Heart left ventricle (tissue), 13 donors: ENCODE results near the gene ZNF275.

Experiments used
- POLR2A ChIP-seq, 2 donors: fragments of 450-650 bp; IDR thresholded peaks; one replicate each; pipeline ENCODE4 v1.6.1; 2017; ENCODE audit warnings: antibody characterized with exemption in 2 of 2, mild to moderate bottlenecking in 2 of 2, moderate library complexity in 2 of 2
- TF ChIP-seq, protein P1 (sequence below), 12 donors: fragments of 200-600 bp; sonication (generic) in 4 of 12; IDR thresholded peaks; one replicate each; pipeline versions ENCODE4 v1.5.0 to v1.8.0; 2018 to 2022; ENCODE audit warnings: antibody characterized with exemption in 12 of 12, mild to moderate bottlenecking in 5 of 12
- donor health status: ischemic (EF 13 %, LVEDD 7.1; RV severe dilation, severe dysfunction).
- donor health status: DM: no; HTN: yes; CAD: no.
- donor health status: DM: no; HTN: no; CAD: no.
- donor health status: ischemic (EF 25% LVEDD 6.9; RV normal size, moderate dysfunction).
- donor health status: ischemic (EF 25% LVEDD 5.7; RV mildly dilated, moderate dysfunction).
- donor health status: ischemic (EF 35%, LVEDD 5.7; RV mildly dilated, moderate dysfunction).
- donor health status: nonischemic (EF 11% LVEDD 7.7; RV severe dilation, severe dysfunction).
- donor health status: DM: yes; HTN: yes; CAD: no.
- donor health status: PGD.
- donor health status: ischemic (EF 29% LVEDD 5.4; RV normal size, mild dysfunction).
- donor health status: nonischemic (EF 23%, LVEDD 6.1; RV moderate dilation, normal function).

DNA sequence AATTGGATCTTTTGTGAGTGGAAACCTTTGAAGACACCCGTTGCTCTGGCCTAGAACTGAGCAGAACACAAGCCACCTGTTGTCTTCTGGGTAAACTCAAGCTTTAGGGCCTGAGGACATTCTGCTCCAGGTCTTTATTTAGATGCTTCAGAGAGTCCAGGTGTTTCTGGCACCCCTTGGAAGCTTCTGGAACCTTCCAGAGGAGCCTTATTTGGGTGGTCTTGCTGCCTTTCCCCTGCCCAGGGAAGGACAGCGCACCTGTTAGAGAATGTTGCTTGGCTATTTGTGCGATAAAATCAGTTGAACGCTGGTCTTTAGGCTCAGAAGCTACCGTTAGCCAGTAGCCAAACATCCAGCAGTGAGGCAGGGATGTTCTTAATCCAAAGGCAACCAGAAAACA lies 3.0 kb downstream of the ZNF275 start:
- TF ChIP-seq, protein P1, sequence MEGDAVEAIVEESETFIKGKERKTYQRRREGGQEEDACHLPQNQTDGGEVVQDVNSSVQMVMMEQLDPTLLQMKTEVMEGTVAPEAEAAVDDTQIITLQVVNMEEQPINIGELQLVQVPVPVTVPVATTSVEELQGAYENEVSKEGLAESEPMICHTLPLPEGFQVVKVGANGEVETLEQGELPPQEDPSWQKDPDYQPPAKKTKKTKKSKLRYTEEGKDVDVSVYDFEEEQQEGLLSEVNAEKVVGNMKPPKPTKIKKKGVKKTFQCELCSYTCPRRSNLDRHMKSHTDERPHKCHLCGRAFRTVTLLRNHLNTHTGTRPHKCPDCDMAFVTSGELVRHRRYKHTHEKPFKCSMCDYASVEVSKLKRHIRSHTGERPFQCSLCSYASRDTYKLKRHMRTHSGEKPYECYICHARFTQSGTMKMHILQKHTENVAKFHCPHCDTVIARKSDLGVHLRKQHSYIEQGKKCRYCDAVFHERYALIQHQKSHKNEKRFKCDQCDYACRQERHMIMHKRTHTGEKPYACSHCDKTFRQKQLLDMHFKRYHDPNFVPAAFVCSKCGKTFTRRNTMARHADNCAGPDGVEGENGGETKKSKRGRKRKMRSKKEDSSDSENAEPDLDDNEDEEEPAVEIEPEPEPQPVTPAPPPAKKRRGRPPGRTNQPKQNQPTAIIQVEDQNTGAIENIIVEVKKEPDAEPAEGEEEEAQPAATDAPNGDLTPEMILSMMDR (IDR thresholded peaks at IDR 0.05): no peak
- no peak for TF ChIP-seq POLR2A (IDR thresholded peaks at IDR 0.05)
